Neutrophil (primary cell): ENCODE measurements around the gene STS.

Experiments used
- H3K27ac ChIP-seq: fragments of 200-600 bp; sonication (generic); 2 replicates; pipeline ENCODE4 v1.5.1; 2016; ENCODE audit warnings: mild to moderate bottlenecking, moderate library complexity
- H3K27me3 ChIP-seq: fragments of 200-600 bp; sonication (generic); 2 replicates; pipeline ENCODE4 v1.6.0; 2016; ENCODE audit warnings: mild to moderate bottlenecking
- H3K36me3 ChIP-seq: fragments of 200-600 bp; sonication (generic); 2 replicates; pipeline ENCODE4 v1.5.1; 2017
- H3K4me1 ChIP-seq, 2 experiments: fragments of 200-600 bp in 1 of 2; sonication (generic) in 1 of 2; 1 replicate in 1 of 2; 2 replicates in 1 of 2; pipeline versions ENCODE4 v1.5.1 to v1.6.1; 2013 to 2016; ENCODE audit warnings: low read depth in 1 of 2, low read length in 1 of 2, mild to moderate bottlenecking in 1 of 2, moderate library complexity in 1 of 2; ENCODE audit not compliant: control insufficient read depth in 1 of 2, insufficient read depth in 1 of 2
- H3K4me3 ChIP-seq, 2 experiments: fragments of 200-600 bp in 1 of 2; sonication (generic) in 1 of 2; 1 replicate in 1 of 2; 2 replicates in 1 of 2; pipeline ENCODE4 v1.5.1; 2013 to 2016; ENCODE audit warnings: low read depth in 1 of 2, low read length in 1 of 2, mild to moderate bottlenecking in 1 of 2, moderate library complexity in 1 of 2
- H3K9me3 ChIP-seq: fragments of 200-600 bp; sonication (generic); 2 replicates; pipeline ENCODE4 v1.5.1; 2016
- CTCF ChIP-seq: fragments of 200-600 bp; sonication (generic); IDR thresholded peaks from 2 replicates; pipeline ENCODE4 v1.5.1; 2016; ENCODE audit warnings: antibody characterized with exemption

Gene STS

GRCh38 chrX:7109049-7109531 is 38.4 kb upstream of the STS start:
- H3K27ac ChIP-seq = no peak overlapping the region
- H3K4me3 ChIP-seq = no peak overlapping the region
- H3K27me3 ChIP-seq = no peaks in the 10 kb centered on the region
- H3K4me1 ChIP-seq = peaks cover 0 to 5% of the 10 kb centered on the region in 2 experiments
- no peak for TF ChIP-seq CTCF
- no peaks in the 10 kb centered on the region for H3K36me3 ChIP-seq
- no peaks in the 10 kb centered on the region for H3K9me3 ChIP-seq

- H3K36me3 ChIP-seq = no peaks in the 10 kb centered on the region
- no peak for TF ChIP-seq CTCF
- no peaks in the 10 kb centered on the region for H3K27me3 ChIP-seq
- H3K9me3 ChIP-seq = no peaks in the 10 kb centered on the region
- H3K4me3 ChIP-seq = no peak overlapping the region
- no peak overlapping the region for H3K27ac ChIP-seq
- peaks cover 0 to 5% of the 10 kb centered on the region in 2 experiments for H3K4me1 ChIP-seq
Observed at GRCh38 chrX:7109838-7110793, 37.4 kb upstream of the STS start.

- Histone ChIP-seq H3K27me3 (no peaks in the 10 kb centered on the region), H3K4me3 (no peak overlapping the region), H3K27ac (no peak overlapping the region), H3K36me3 (no peaks in the 10 kb centered on the region), H3K9me3 (no peaks in the 10 kb centered on the region), H3K4me1 (peaks cover 0 to 5% of the 10 kb centered on the region in 2 experiments)
- no peak for TF ChIP-seq CTCF
Observed at GRCh38 chrX:7110821-7111276, 36.7 kb upstream of the STS start.

- Histone ChIP-seq H3K36me3 (no peaks in the 10 kb centered on the region), H3K4me3 (no peak overlapping the region), H3K9me3 (no peaks in the 10 kb centered on the region), H3K27me3 (no peaks in the 10 kb centered on the region), H3K27ac (no peak overlapping the region), H3K4me1 (peaks cover 0 to 5% of the 10 kb centered on the region in 2 experiments)
- TF ChIP-seq CTCF = no peak
Observed at GRCh38 chrX:7111518-7111917, 36.0 kb upstream of the STS start.

GRCh38 chrX:7112071-7112470 is 35.4 kb upstream of the STS start:
- no peaks in the 10 kb centered on the region for H3K9me3 ChIP-seq
- no peaks in the 10 kb centered on the region for H3K36me3 ChIP-seq
- no peak overlapping the region for H3K27ac ChIP-seq
- TF ChIP-seq CTCF = no peak
- no peaks in the 10 kb centered on the region for H3K27me3 ChIP-seq
- H3K4me3 ChIP-seq = no peak overlapping the region
- peaks cover 0 to 5% of the 10 kb centered on the region in 2 experiments for H3K4me1 ChIP-seq
